RCC 7860 (cell line): ENCODE data around the gene CHMP1A.
"Not testable (repeated sequence)": the region's sequence is repeated elsewhere in the genome, so short reads cannot be mapped to it uniquely, and the experiment has no call there.

Experiments used
- DNase-seq: peaks from one replicate; pipeline ENCODE4 v3.0.0-alpha.2; 2015; ENCODE audit warnings: low spot score
- FAIRE-seq: peaks from 2 replicates; lab custom pipeline; 2012; peaks lifted over from hg19 to GRCh38; lab: Jason Lieb, UNC

The CHMP1A gene

GRCh38 chr16:89657442-89658220 lies at the start of gene CHMP1A, which contains the start of gene SPATA33:
Gene CHMP1A (minus strand): TSS chr16:89657708. CDS start chr16:89657588, 120 bp downstream.
Gene SPATA33 (plus strand): TSS chr16:89657836. CDS start chr16:89657912, 76 bp downstream.
- FAIRE-seq = no peak
- peak; percentile 69 for DNase-seq

GRCh38 chr16:89706518-89707260 lies 49.2 kb upstream of the CHMP1A start:
- DNase-seq (no peak), FAIRE-seq (no peak)

- DNase-seq (no peak), FAIRE-seq (no peak)
These were observed 47.5 kb upstream of the CHMP1A start for GRCh38 chr16:89705006-89705405.

GRCh38 chr16:89704281-89704680 lies 46.8 kb upstream of the CHMP1A start:
- DNase-seq (no peak), FAIRE-seq (no peak)

GRCh38 chr16:89701425-89702406 lies 44.2 kb upstream of the CHMP1A start, which contains the start of gene SPATA2L:
Gene SPATA2L (minus strand): TSS chr16:89701705. CDS start chr16:89701232, 473 bp downstream.
- FAIRE-seq (peak; percentile 24), DNase-seq (peak; percentile 79)

GRCh38 chr16:89700649-89701424 lies 43.3 kb upstream of the CHMP1A start:
- FAIRE-seq = no peak
- DNase-seq = peak; percentile 31

GRCh38 chr16:89700100-89700648 lies 42.7 kb upstream of the CHMP1A start:
- FAIRE-seq (peak; percentile 81), DNase-seq (peak; percentile 97)

GRCh38 chr16:89699629-89700099 lies 42.2 kb upstream of the CHMP1A start:
- DNase-seq, FAIRE-seq: not testable (repeated sequence)

- DNase-seq, FAIRE-seq: not testable (repeated sequence)
These were observed 41.2 kb upstream of the CHMP1A start for GRCh38 chr16:89698717-89699116.

GRCh38 chr16:89697616-89698331 lies 40.3 kb upstream of the CHMP1A start:
- FAIRE-seq = no peak
- no peak for DNase-seq

GRCh38 chr16:89697161-89697615 lies 39.7 kb upstream of the CHMP1A start:
- FAIRE-seq (no peak), DNase-seq (no peak)

- DNase-seq (no peak), FAIRE-seq (no peak)
These were observed 39.2 kb upstream of the CHMP1A start for GRCh38 chr16:89696670-89697128.

- FAIRE-seq = no peak
- no peak for DNase-seq
These were observed 38.6 kb upstream of the CHMP1A start for GRCh38 chr16:89695875-89696669.

- DNase-seq (no peak), FAIRE-seq (no peak)
These were observed 37.8 kb upstream of the CHMP1A start for GRCh38 chr16:89695086-89695874.

- not testable (repeated sequence) for FAIRE-seq, DNase-seq
These were observed 37.2 kb upstream of the CHMP1A start for GRCh38 chr16:89694784-89695085.

- no peak for FAIRE-seq
- no peak for DNase-seq
These were observed 36.6 kb upstream of the CHMP1A start for GRCh38 chr16:89693931-89694783.
